ENCODE measurements around the gene OR5K4. TPM values are rescaled to one million over a fixed set of nuclear protein-coding genes. Genes with fewer than 3 reads are reported as not detected.
A peak's percentile ranks its signal among the peaks of the same experiment; 100 is the strongest.

OR5K4 gene
- total and polyA plus RNA-seq, 2 experiments from 2014 or later = not detected

DNA sequence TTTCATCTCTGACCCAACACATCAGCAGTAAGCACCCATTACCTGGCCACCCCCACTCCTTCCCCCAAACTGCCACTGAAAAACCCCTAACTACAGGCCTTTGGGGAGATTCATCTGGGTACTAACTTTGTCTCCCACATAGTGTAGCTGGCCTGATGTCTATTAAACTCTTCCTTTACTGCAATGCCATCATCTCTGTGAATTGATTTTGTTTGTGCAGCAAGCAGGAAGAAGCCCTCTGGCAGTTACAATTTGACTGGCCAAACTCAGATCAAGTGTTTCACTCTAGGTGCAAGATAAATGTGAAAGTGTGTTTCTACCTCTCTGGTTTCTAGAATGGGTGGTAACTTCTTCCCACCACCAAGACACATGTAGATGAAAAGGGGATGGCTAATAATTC lies 26.7 kb upstream of the OR5K4 start (continued):
- TF ChIP-seq CREB1 (CRISPR knock-in tag; IDR thresholded peaks at IDR 0.05; ENCODE audit: low read depth) = no peak

DNA sequence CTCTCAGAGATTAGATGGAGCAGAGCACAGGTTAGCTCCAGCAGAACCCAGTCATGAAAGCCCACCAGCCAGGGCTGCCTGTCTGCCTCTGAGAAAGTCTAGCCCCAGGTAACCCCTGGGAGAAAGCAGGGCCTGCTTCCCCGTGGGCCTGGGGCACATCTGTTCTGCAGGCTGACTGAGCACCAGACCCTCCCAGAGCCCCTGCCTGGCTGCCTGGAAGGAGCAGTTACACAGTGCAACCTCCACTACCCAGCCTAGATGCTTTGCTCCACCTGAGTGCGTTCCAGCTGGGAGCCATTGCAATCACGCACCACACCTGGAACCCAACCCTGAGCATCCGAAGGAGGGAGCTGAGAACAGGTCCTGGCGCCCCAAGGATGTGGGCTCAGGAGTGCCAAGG lies 24.7 kb upstream of the OR5K4 start:
- no peaks in the 10 kb centered on the region for H3F3A ChIP-seq (replicated peaks; ENCODE audit: low read depth)
- H3K27me3 ChIP-seq (ENCODE audit: insufficient read depth) = no peaks in the 10 kb centered on the region
- no peak overlapping the region for H3K4me3 ChIP-seq
- Mint-ChIP-seq H3K27ac (no peak overlapping the region), H3K36me3 (ENCODE audit: low read depth) (no peaks in the 10 kb centered on the region), H3K27me3 (ENCODE audit: insufficient read depth, low read depth, poor library complexity) (peaks cover 2% of the 10 kb centered on the region), H3K9me3 (no peaks in the 10 kb centered on the region), H3K4me3 (no peak overlapping the region), H3K4me1 (peaks cover 41% of the 10 kb centered on the region)
- no peaks in the 10 kb centered on the region for H4K20me1 ChIP-seq (replicated peaks; ENCODE audit: insufficient read depth)
- no peaks in the 10 kb centered on the region for H3K9me2 ChIP-seq (ENCODE audit: insufficient read depth)
- H2AFZ ChIP-seq = no peak overlapping the region
- H3K27ac ChIP-seq (ENCODE audit: low read depth) = peak overlapping the region; percentile 96; the same call in 1 of the 2 replicates
- no peak overlapping the region for H3K4me2 ChIP-seq
- DNase-seq (ENCODE audit: low spot score) (peak; percentile 32), ATAC-seq (peak; percentile 5; the same call in 1 of the 3 replicates)
- peaks cover 10% of the 10 kb centered on the region for H3K79me2 ChIP-seq (replicated peaks; ENCODE audit: insufficient read depth)
- H3K4me1 ChIP-seq (ENCODE audit: insufficient read depth) = peaks cover 30% of the 10 kb centered on the region
- H3K36me3 ChIP-seq (ENCODE audit: insufficient read depth) = no peaks in the 10 kb centered on the region
- no peak for TF ChIP-seq EZH2 (IDR thresholded peaks at IDR 0.05; ENCODE audit: low read depth, unreplicated experiment)

DNA sequence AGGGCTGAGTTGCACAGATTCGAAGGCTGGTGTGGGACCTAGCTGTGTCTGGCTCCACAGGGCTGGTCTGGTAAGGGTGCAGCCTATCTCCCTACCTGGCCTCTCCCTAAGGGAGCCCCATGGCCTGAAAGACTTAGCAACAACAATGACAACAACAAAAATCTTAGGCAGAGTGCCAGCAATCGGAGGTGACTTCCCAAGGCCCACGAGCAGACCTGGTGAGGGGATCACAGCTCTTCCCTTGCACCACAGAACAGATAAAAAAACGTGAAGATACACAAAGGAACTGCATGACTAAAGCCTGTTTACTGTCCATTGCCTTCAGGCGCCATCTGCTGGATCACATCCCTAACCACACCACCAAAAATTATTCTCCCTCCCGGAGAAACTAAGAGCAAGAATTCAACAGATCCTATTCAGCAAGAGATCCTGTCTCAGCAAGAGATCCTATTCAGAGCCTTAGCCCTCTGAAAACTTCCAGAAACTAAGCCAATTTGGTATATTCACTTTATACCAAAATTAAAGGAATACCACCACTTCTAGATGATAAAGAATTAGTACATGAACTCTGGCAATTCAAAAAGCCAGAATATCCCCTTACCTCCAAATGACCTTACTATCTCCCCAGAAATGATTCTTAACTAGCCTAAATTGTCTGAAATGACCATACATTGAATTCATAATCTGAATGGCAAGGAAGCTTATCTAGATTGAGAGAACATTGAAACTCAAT lies 24.1 kb upstream of the OR5K4 start:
- no peak overlapping the region for H3K4me3 Mint-ChIP-seq
- H3K4me1 ChIP-seq (ENCODE audit: insufficient read depth) = peaks cover 30% of the 10 kb centered on the region
- H3K36me3 Mint-ChIP-seq (ENCODE audit: low read depth) = no peaks in the 10 kb centered on the region
- H3K79me2 ChIP-seq (replicated peaks; ENCODE audit: insufficient read depth) = peaks cover 3% of the 10 kb centered on the region
- H3K4me1 Mint-ChIP-seq = peaks cover 41% of the 10 kb centered on the region
- H3K36me3 ChIP-seq (ENCODE audit: insufficient read depth) = no peaks in the 10 kb centered on the region
- no peaks in the 10 kb centered on the region for H3K27me3 ChIP-seq (ENCODE audit: insufficient read depth)
- no peaks in the 10 kb centered on the region for H3K9me2 ChIP-seq (ENCODE audit: insufficient read depth)
- no peaks in the 10 kb centered on the region for H4K20me1 ChIP-seq (replicated peaks; ENCODE audit: insufficient read depth)
- H3K27ac ChIP-seq (ENCODE audit: low read depth) = no peak overlapping the region; the same call in 1 of the 2 replicates
- no peaks in the 10 kb centered on the region for H3F3A ChIP-seq (replicated peaks; ENCODE audit: low read depth)
- peak; percentile 69 for ATAC-seq
- H3K27ac Mint-ChIP-seq = peak overlapping the region; percentile 84
- no peak overlapping the region for H2AFZ ChIP-seq
- no peaks in the 10 kb centered on the region for H3K9me3 Mint-ChIP-seq
- TF ChIP-seq, protein P1, sequence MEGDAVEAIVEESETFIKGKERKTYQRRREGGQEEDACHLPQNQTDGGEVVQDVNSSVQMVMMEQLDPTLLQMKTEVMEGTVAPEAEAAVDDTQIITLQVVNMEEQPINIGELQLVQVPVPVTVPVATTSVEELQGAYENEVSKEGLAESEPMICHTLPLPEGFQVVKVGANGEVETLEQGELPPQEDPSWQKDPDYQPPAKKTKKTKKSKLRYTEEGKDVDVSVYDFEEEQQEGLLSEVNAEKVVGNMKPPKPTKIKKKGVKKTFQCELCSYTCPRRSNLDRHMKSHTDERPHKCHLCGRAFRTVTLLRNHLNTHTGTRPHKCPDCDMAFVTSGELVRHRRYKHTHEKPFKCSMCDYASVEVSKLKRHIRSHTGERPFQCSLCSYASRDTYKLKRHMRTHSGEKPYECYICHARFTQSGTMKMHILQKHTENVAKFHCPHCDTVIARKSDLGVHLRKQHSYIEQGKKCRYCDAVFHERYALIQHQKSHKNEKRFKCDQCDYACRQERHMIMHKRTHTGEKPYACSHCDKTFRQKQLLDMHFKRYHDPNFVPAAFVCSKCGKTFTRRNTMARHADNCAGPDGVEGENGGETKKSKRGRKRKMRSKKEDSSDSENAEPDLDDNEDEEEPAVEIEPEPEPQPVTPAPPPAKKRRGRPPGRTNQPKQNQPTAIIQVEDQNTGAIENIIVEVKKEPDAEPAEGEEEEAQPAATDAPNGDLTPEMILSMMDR (conservative IDR thresholded peaks at IDR 0.05; ENCODE audit: low read depth in 2 of 2) = peak; percentile 85 to 91
- TF ChIP-seq EZH2phosphoT487 (IDR thresholded peaks at IDR 0.05; ENCODE audit: unreplicated experiment) = no peak
- H3K27me3 Mint-ChIP-seq (ENCODE audit: insufficient read depth, low read depth, poor library complexity) = peaks cover 2% of the 10 kb centered on the region
- H3K4me2 ChIP-seq = no peak overlapping the region
- DNase-seq (ENCODE audit: low spot score) = peak; percentile 84
- no peak overlapping the region for H3K4me3 ChIP-seq

DNA sequence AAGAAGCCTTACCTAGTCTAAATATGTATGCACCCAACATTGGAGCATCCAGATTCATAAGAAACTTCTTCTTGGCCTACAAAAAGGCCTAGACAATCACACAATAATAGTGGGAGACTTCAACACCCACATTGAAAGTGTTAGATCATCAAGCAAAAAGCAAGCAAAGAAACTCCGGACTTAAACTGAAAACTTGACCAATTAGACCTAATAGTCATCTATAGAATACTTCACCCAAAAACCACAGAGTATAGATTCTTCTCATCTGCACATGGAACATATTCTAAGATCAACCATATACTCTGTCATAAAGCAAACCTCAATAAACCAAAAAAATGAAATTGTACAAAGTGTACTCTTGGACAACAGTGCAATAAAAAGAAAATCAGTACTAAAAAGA lies 22.3 kb upstream of the OR5K4 start:
- H3K27me3 Mint-ChIP-seq (ENCODE audit: insufficient read depth, low read depth, poor library complexity) = peaks cover 2% of the 10 kb centered on the region
- peaks cover 30% of the 10 kb centered on the region for H3K4me1 ChIP-seq (ENCODE audit: insufficient read depth)
- no peak overlapping the region for H3K4me3 Mint-ChIP-seq
- ATAC-seq (no peak), DNase-seq (ENCODE audit: low spot score) (no peak)
- no peaks in the 10 kb centered on the region for H3K36me3 Mint-ChIP-seq (ENCODE audit: low read depth)
- no peak overlapping the region for H3K4me3 ChIP-seq
- no peak overlapping the region for H3K27ac ChIP-seq (ENCODE audit: low read depth)
- no peak overlapping the region for H3K4me2 ChIP-seq
- H3F3A ChIP-seq (replicated peaks; ENCODE audit: low read depth) = no peaks in the 10 kb centered on the region
- no peaks in the 10 kb centered on the region for H3K79me2 ChIP-seq (replicated peaks; ENCODE audit: insufficient read depth)
- no peaks in the 10 kb centered on the region for H3K36me3 ChIP-seq (ENCODE audit: insufficient read depth)
- no peak overlapping the region for H3K27ac Mint-ChIP-seq
- no peaks in the 10 kb centered on the region for H3K9me3 Mint-ChIP-seq
- no peaks in the 10 kb centered on the region for H3K27me3 ChIP-seq (ENCODE audit: insufficient read depth)
- no peaks in the 10 kb centered on the region for H3K9me2 ChIP-seq (ENCODE audit: insufficient read depth)
- H2AFZ ChIP-seq = no peak overlapping the region
- H4K20me1 ChIP-seq (replicated peaks; ENCODE audit: insufficient read depth) = no peaks in the 10 kb centered on the region
- peaks cover 27% of the 10 kb centered on the region for H3K4me1 Mint-ChIP-seq
- TF ChIP-seq, protein P1 (conservative IDR thresholded peaks at IDR 0.05; ENCODE audit: low read depth in 2 of 2) = no peak
- TF ChIP-seq, protein P2, sequence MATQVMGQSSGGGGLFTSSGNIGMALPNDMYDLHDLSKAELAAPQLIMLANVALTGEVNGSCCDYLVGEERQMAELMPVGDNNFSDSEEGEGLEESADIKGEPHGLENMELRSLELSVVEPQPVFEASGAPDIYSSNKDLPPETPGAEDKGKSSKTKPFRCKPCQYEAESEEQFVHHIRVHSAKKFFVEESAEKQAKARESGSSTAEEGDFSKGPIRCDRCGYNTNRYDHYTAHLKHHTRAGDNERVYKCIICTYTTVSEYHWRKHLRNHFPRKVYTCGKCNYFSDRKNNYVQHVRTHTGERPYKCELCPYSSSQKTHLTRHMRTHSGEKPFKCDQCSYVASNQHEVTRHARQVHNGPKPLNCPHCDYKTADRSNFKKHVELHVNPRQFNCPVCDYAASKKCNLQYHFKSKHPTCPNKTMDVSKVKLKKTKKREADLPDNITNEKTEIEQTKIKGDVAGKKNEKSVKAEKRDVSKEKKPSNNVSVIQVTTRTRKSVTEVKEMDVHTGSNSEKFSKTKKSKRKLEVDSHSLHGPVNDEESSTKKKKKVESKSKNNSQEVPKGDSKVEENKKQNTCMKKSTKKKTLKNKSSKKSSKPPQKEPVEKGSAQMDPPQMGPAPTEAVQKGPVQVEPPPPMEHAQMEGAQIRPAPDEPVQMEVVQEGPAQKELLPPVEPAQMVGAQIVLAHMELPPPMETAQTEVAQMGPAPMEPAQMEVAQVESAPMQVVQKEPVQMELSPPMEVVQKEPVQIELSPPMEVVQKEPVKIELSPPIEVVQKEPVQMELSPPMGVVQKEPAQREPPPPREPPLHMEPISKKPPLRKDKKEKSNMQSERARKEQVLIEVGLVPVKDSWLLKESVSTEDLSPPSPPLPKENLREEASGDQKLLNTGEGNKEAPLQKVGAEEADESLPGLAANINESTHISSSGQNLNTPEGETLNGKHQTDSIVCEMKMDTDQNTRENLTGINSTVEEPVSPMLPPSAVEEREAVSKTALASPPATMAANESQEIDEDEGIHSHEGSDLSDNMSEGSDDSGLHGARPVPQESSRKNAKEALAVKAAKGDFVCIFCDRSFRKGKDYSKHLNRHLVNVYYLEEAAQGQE (IDR thresholded peaks at IDR 0.05; ENCODE audit: unreplicated experiment) = no peak
